ENCODE measurements around the gene SLC35D3. TPM values are rescaled to one million over a fixed set of nuclear protein-coding genes. Genes with fewer than 3 reads are reported as not detected.

The SLC35D3 gene
- total RNA-seq, 4 donors from 2014 or later = not detected

- no peak for TF ChIP-seq CTCF (IDR thresholded peaks at IDR 0.05; ENCODE audit: low read depth)
Measured at GRCh38 chr6:136918706-136919105, 3.4 kb upstream of the SLC35D3 start.

DNA sequence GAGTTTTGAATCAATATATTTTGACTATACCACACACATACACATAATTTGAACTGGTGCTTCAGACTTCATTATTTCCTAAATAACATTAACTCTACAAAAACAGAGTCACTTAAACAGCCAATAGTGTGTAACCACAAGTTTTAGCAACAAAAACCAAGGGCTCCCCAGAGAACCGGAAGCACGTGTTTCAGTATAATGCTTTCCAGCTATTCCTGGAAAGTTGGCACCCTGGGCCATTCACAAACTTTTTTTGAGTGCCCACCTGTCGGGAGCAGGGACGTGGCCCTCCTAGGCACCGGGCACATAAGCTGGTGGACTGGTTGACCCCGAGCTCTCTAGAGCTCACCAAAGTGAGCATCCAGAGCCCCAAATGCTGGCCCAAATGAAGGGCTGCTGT is 1.9 kb upstream of the SLC35D3 start:
- TF ChIP-seq CTCF (IDR thresholded peaks at IDR 0.05; ENCODE audit: low read depth) = no peak

DNA sequence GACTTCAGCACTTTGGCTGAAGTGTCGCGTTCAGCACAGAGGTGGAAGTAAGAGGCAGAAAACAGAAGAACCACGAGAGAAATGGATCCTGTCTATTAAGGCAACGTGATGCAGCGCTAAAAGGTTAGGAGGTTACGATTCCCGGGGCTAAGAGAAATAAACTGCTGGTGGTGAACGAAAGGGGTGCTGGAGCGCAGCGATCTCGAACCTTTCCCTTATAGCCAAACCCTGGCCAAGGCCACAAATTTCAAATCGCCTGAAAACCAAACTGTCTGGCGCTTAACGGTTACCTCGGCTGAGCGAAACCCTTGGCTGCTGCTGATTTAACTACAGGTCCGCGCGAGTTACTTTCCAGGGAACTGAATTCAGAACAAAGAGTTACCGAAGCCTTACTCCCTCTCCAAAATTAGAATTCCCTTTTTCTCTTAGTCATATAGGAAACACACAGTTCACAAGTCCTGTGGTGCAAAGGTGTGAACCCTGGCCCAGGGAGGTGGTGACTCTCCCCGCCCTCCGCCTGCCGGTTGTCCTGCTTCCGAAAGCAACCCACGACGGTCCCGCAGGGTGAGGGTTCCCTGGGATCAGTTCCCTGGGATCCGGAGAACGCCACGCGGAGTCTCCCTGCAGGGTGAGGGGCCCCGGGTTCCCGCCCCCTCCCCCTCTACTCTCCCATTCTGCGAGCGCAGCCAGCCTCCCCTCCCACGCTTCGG is 1.3 kb upstream of the SLC35D3 start:
- no peak for TF ChIP-seq CTCF (IDR thresholded peaks at IDR 0.05; ENCODE audit: low read depth)

GRCh38 chr6:136921381-136921935 is 643 bp upstream of the SLC35D3 start:
- no peak for TF ChIP-seq CTCF (IDR thresholded peaks at IDR 0.05; ENCODE audit: low read depth)

- no peak for TF ChIP-seq CTCF (IDR thresholded peaks at IDR 0.05; ENCODE audit: low read depth)
Measured at GRCh38 chr6:136922685-136923006, 545 bp downstream of the SLC35D3 start.

- no peak for TF ChIP-seq CTCF (IDR thresholded peaks at IDR 0.05; ENCODE audit: low read depth)
Measured at GRCh38 chr6:136923116-136923953, 1.2 kb downstream of the SLC35D3 start.

GRCh38 chr6:136923954-136924673 is 2.0 kb downstream of the SLC35D3 start:
- no peak for TF ChIP-seq CTCF (IDR thresholded peaks at IDR 0.05; ENCODE audit: low read depth)

Measured in subcutaneous adipose tissue (tissue), 4 donors.